ENCODE results near the gene MARF1. TPM values are rescaled to one million over a fixed set of nuclear protein-coding genes. Genes with fewer than 3 reads are reported as not detected.
A peak's percentile ranks its signal among the peaks of the same experiment; 100 is the strongest.
"Not testable (repeated sequence)": the region's sequence is repeated elsewhere in the genome, so short reads cannot be mapped to it uniquely, and the experiment has no call there.

Gene MARF1
- total RNA-seq, 2 donors from 2014 or later, result 54.5 to 85.9 TPM

DNA sequence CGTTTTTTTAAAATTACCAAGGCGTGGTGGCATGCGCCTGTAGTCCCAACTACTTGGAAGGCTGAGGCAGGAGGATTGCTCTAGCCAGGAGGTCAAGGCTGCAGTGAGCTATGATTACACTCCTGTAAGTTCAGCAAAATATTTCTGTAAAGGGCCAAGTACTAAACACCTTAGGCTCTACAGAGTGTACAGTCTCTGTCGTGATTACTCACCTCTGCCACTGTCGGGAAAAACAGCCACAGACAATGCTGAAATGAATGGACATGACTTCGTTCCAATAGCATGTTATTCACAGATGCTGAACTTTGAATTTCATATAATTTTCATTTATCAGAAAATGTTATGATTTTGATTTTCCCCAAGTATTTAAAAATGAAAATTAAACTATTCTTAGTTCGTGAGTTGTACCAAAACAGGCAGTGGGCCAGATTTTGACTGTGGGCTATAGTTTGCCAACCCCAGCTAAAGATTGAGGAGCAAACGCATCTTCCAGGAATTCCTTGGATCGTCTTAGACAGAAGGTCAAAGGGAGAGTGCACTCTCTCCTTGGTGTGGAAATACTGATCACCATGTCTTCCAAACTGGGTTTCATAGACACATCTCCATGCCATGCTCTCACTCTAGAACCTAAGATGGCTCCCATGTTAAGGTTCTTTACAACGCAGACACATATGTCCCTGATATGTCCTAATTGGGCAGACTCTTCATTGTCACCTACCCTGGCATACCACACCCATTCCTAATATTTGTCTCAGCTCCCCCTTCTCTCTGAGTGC lies 89.5 kb downstream of the MARF1 start:
- ATAC-seq, result no peak
- intact Hi-C loops (cut with DNase I, micrococcal nuclease), result loop anchor here in 1 of 2 donors (5.0 kb wide), 1 partner anchor 126 kb away; no protein-coding TSS in a partner anchor
- DNase-seq, result no peak

DNA sequence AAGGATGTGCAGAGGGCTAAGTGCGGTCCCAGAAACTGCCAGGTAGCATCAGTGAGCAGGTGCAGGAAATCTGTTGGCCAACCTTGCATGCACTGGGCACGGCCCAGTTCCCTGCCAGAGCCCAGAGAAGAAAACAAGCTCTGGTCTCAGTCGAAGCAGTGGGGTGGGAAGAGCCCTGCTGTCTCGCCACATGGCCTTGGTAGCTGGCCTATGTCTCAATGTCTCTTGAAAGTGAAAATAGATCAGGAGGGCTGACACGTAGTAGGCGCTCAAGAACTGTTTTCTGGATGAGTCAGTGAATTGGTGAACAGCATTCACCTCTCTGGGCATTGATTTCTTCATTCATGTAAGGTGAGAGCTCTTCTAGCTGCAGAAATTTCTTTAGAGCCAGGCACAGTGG lies 90.4 kb downstream of the MARF1 start:
- ATAC-seq (no peak), DNase-seq (no peak)
- intact Hi-C loops (cut with DNase I, micrococcal nuclease), result loop anchor here in 1 of 2 donors (5.0 kb wide), 1 partner anchor 125 kb away; no protein-coding TSS in a partner anchor

DNA sequence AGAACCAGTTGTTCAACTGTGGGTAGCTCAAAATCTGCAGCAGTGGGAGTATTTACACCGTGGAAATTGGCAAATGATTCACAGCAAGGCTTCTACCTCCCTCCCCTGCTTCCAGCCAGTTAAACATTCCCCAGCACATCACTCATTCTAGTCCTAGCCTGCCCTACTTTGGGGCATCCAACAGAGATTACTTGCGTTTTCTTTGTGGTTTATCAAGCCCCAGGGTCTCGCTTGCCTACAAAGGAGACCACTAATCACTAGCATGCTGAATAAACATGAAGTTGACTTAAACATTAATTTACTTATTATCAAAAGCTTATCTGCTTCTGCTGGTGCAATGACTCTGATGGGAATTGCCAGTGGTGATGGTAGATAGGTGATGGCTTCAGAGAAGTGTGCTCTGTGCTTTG lies 94.5 kb downstream of the MARF1 start:
- ATAC-seq, result no peak
- intact Hi-C loops (cut with DNase I, micrococcal nuclease), result no loop called here
- DNase-seq, result no peak

DNA sequence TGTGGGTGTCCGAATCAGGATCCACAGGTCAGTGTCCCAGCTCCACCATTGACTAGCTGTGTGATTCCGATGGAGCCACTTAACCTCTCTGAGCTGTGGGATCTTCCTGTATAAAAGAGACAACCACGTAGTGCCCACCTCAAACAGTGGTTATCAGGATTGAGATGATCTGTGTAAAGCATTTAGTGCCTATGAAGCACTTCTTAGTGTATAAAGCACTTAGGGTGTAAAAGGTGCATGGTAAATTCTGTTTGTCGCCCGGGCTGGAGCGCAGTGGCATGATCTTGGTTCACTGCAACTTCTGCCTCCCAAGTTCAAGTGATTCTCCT lies 95.2 kb downstream of the MARF1 start:
- ATAC-seq, result no peak
- DNase-seq, result no peak
- intact Hi-C loops (cut with DNase I, micrococcal nuclease), result no loop called here

DNA sequence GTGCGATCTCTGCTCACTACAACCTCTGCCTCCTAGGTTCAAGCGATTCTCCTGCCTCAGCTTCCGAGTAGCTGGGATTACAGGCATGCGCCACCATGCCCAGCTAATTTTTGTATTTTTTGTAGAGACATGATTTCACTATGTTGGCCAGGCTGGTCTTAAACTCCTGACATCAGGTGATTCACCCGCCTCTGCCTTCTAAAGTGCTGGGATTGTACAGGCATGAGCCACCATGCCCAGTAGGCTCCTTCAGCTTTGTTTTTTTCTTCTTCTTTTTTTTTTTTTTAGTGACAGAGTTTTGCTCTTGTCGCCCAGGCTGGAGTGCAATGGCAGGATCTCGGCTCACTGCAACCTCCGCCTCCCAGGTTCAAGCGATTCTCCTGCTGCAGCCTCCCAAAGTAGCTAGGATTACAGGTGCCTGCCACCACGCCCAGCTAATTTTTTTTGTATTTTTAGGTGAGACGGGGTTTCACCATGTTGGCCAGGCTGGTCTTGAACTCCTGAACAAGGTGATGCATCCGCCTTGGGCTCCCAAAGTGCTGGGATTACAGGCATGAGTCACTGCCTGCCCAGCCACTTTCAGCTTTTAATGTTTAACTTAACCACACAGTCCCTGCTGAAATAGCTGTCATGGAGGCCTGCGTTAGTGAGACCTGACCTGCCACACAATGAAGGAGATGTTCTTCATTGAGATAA lies 95.7 kb downstream of the MARF1 start:
- peak; percentile 40 for ATAC-seq
- intact Hi-C loops (cut with DNase I, micrococcal nuclease); DNase-seq: not testable (repeated sequence)

DNA sequence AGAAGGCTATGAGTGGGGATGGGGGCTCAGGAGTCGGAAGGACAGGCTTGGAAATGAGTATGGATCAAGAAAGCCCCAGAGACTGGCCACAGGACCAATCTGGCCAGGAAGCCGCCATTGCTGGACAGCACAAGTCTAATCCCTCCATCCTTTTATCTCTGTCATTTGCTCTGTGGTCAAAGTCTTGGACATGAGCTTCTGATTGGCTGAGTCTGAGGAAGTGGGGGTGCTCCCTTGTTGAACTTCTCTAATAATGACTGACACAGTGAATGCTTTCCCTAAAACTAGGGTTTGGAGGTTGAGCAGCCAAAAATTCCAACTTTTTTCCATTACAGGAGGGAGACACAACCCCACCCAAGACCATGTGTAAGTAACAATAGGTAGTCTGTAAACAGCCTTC lies 97.4 kb downstream of the MARF1 start:
- intact Hi-C loops (cut with DNase I, micrococcal nuclease), result no loop called here
- DNase-seq, result no peak
- no peak for ATAC-seq

DNA sequence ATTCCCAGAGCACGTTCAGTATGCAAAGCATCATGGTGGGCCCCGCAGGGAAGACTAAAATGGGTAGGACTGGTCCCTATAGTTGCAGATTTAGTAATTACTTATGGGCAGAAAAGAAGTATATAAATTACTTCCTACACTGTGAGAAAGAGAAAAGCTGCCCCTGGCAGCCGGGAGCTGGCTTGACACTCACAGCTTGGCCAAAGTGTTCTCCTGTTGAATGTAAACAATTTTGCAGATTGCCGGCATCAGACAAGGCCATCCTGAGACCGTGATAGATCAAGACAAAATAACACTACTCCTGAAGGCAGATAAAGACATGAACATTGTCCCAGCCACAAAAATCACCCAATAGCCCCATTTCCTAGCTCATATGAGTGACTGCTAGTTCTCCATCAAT lies 98.5 kb downstream of the MARF1 start:
- intact Hi-C loops (cut with DNase I, micrococcal nuclease), result no loop called here
- DNase-seq (no peak), ATAC-seq (no peak)

Other genes starting within 250 kb of the MARF1 start
- 1 to 10 TPM; 7.5 to 7.6 TPM for gene MPV17L, start 247.4 kb downstream of the MARF1 start, total RNA-seq
- 10 to 100 TPM in 1 of 2 donors, 1 to 10 TPM in 1; 5.3 to 10.3 TPM for gene BMERB1, start 208.6 kb downstream of the MARF1 start, total RNA-seq
- 10 to 100 TPM; 24.8 to 30.9 TPM for gene NDE1, start 7.1 kb upstream of the MARF1 start, total RNA-seq
- gene MYH11, start 213.9 kb upstream of the MARF1 start, total RNA-seq, result 100 to 1,000 TPM in 1 of 2 donors, 10 to 100 TPM in 1; 39.1 to 579 TPM
- 10 to 100 TPM; 18.9 to 22.6 TPM for gene CEP20, start 245.4 kb upstream of the MARF1 start, total RNA-seq

Measured in left colon (tissue), 2 donors.